Testis (tissue), 2 donors: ENCODE data around the gene PTPN5.

Experiments
- POLR2A ChIP-seq: fragments of 450-650 bp; IDR thresholded peaks from one replicate; pipeline ENCODE4 v1.6.1; 2017; ENCODE audit warnings: antibody characterized with exemption, mild to moderate bottlenecking, moderate library complexity
- TF ChIP-seq, protein P1 (sequence below), 3 experiments: fragments of 450-650 bp in 2 of 3; fragments of 200-600 bp in 1 of 3; sonication (generic) in 1 of 3; IDR thresholded peaks; one replicate each; pipeline ENCODE4 v1.5.1; 2016 to 2019; ENCODE audit warnings: antibody characterized with exemption in 3 of 3, mild to moderate bottlenecking in 2 of 3, moderate library complexity in 1 of 3

DNA sequence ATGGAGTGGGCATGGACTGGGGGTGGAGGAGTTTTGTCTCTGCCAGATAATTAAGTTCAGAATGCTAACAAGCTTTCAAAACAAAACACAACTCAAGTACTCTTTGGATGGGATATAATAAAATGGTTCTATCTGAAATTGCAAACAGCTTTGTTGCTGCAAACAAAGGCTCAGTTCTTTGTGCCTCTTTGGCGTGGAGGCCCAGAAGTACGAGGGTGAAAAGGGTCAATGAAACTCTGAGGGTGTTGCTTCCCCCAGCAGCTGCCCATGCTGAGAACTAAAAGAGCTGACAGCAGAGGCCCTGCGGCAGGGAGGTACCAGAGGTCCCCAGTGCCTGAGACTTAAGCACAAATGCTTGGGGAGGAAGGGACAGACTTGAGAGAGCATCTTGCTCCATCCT, 39.1 kb downstream of the PTPN5 start:
- TF ChIP-seq, protein P1, sequence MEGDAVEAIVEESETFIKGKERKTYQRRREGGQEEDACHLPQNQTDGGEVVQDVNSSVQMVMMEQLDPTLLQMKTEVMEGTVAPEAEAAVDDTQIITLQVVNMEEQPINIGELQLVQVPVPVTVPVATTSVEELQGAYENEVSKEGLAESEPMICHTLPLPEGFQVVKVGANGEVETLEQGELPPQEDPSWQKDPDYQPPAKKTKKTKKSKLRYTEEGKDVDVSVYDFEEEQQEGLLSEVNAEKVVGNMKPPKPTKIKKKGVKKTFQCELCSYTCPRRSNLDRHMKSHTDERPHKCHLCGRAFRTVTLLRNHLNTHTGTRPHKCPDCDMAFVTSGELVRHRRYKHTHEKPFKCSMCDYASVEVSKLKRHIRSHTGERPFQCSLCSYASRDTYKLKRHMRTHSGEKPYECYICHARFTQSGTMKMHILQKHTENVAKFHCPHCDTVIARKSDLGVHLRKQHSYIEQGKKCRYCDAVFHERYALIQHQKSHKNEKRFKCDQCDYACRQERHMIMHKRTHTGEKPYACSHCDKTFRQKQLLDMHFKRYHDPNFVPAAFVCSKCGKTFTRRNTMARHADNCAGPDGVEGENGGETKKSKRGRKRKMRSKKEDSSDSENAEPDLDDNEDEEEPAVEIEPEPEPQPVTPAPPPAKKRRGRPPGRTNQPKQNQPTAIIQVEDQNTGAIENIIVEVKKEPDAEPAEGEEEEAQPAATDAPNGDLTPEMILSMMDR (IDR thresholded peaks at IDR 0.05), result no peak
- TF ChIP-seq POLR2A, result no peak
